Adrenal gland (tissue), 12 donors: Measurements from ENCODE around the gene CCDC33. TPM values are rescaled to one million over a fixed set of nuclear protein-coding genes. Genes with fewer than 3 reads are reported as not detected.

Experiments used
- DNase-seq, 7 donors: peaks; one replicate each; pipeline ENCODE4 v3.0.0-alpha.2; 2019 to 2020
- H3K27ac ChIP-seq, 5 donors: fragments of 200-600 bp; sonication (generic) in 4 of 5; 1 replicate in 3 of 5; 2 replicates in 2 of 5; pipeline versions ENCODE4 v1.5.1 to v1.8.0; 2016 to 2020; ENCODE audit warnings: mild to moderate bottlenecking in 1 of 5
- H3K27me3 ChIP-seq: fragments of 200-600 bp; 2 replicates; pipeline ENCODE4 v1.8.0; 2021
- H3K36me3 ChIP-seq, 2 donors: fragments of 200-600 bp; replicated peaks in 1 of 2; 1 replicate in 1 of 2; 2 replicates in 1 of 2; pipeline versions ENCODE4 v1.5.1 to v1.8.0; 2018 to 2022
- H3K4me1 ChIP-seq, 2 donors: fragments of 200-600 bp; replicated peaks in 1 of 2; 1 replicate in 1 of 2; 2 replicates in 1 of 2; pipeline versions ENCODE4 v1.5.1 to v1.8.0; 2018 to 2021
- H3K4me3 ChIP-seq, 4 donors: fragments of 200-600 bp; sonication (generic) in 3 of 4; one replicate each; pipeline ENCODE4 v1.5.1; 2016 to 2018
- H3K9me3 ChIP-seq, 3 donors: fragments of 200-600 bp; sonication (generic) in 1 of 3; replicated peaks in 1 of 3; 1 replicate in 2 of 3; 2 replicates in 1 of 3; pipeline versions ENCODE4 v1.5.1 to v1.8.0; 2016 to 2021
- POLR2A ChIP-seq, 2 donors: fragments of 450-650 bp; IDR thresholded peaks; one replicate each; pipeline ENCODE4 v1.6.1; 2017; ENCODE audit warnings: antibody characterized with exemption in 2 of 2, mild to moderate bottlenecking in 2 of 2, moderate library complexity in 1 of 2
- WGBS, 4 donors: extraction: QIAGEN DNeasy Blood & Tissue Kit in 2 of 4; methylation state at CpG; one replicate each; pipeline versions ENCODE4 v1.1.5 to v1.1.7; 2013 to 2017; 5-methylcytosine and 5-hydroxymethylcytosine counted together
- intact Hi-C, 2 donors: fragments of 100-400 bp; cut with DNase I; formaldehyde crosslinking; loops; one replicate each; pipeline versions ENCODE4 v1.14.1 to v1.15.0; 2022 to 2023
- polyA plus RNA-seq, 3 donors: library from polyadenylated mRNA; stranded (reverse); fragments of 200-250 nt in 2 of 3; fragments of 350-450 nt in 1 of 3; fragmentation: Illumina TruSeq in 1 of 3; extraction: RNeasy Lipid Tissue Mini Kit (QIAGEN cat#74804) in 1 of 3; gene quantifications; one replicate each; pipeline ENCODE4 v1.2.3, GENCODE V29; 2013 to 2014
- total RNA-seq, 9 donors: library from RNA; depleted of rRNA in 4 of 9; stranded (reverse); fragments of >200 nt in 4 of 9; fragments of 120-200 nt in 1 of 9; fragmentation: NEBNext Ultra II Directional in 1 of 9; extraction: Animal tissue kit (Norgen Biotek cat#: 25700) in 1 of 9; gene quantifications; one replicate each; pipeline versions ENCODE4 v1.1.0 to v1.2.4, GENCODE V29; 2013 to 2023
- TF ChIP-seq, protein P1 (sequence below), 6 experiments: fragments of 450-650 bp in 4 of 6; fragments of 200-600 bp in 2 of 6; sonication (generic) in 1 of 6; IDR thresholded peaks; 1 replicate in 5 of 6; 2 replicates in 1 of 6; pipeline versions ENCODE4 v1.5.1 to v1.8.0; 2016 to 2021; ENCODE audit warnings: antibody characterized with exemption in 6 of 6, mild to moderate bottlenecking in 2 of 6, moderate library complexity in 1 of 6
- donor health status: healthy with polysubstance abuse.
- donor health status: Bipolar disorder and iron deficiency.
- donor health status: DM: yes; HTN: yes; CAD: no.
- donor health status: DM: no; HTN: no; CAD: no.
- donor health status: DM: no; HTN: no; CAD: no.
- donor health status: DM: yes; HTN: yes; CAD: no.

The CCDC33 gene
- total and polyA plus RNA-seq, 12 donors: 0.11 to 1.1 (median 0.30) TPM; not detected in 3

DNA sequence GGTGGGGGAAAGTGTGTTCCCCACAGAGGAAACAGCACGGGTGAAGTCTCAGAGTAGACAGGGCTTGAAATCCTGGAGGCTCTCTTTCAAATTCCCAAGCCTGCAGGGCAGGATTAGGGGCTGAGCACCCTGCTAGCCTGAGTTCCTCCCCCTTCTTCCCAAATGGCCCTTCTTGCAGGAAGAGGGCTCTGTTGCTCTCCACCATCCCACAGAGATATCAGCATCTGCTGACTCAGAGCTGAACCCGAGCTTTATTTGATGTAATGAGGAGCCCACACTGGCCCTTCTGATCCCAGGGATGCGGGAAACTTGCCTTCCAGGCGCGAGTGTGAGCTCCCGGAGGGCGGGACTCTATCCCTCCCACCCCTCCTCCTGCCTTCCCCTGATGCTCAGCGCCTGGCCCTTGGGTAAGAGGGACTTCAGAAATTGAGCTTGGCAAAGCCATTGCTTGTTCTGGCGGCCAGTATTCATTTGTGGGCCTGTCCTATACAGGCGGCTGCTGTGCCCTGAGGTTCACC is 32.2 kb upstream of the CCDC33 start:
- Histone ChIP-seq H3K9me3 (no peaks in the 10 kb centered on the region), H3K4me1 (peaks cover 8 to 10% of the 10 kb centered on the region in 2 donors), H3K4me3 (no peak overlapping the region), H3K27me3 (no peaks in the 10 kb centered on the region), H3K36me3 (no peaks in the 10 kb centered on the region), H3K27ac (peak overlapping the region in 1 of 5 donors; percentile 22)
- intact Hi-C loops: no loop called here
- peak in 5 of 7 donors; percentile 24 to 60 (median 33) for DNase-seq
- no peak for TF ChIP-seq POLR2A (IDR thresholded peaks at IDR 0.05)
- TF ChIP-seq, protein P1, sequence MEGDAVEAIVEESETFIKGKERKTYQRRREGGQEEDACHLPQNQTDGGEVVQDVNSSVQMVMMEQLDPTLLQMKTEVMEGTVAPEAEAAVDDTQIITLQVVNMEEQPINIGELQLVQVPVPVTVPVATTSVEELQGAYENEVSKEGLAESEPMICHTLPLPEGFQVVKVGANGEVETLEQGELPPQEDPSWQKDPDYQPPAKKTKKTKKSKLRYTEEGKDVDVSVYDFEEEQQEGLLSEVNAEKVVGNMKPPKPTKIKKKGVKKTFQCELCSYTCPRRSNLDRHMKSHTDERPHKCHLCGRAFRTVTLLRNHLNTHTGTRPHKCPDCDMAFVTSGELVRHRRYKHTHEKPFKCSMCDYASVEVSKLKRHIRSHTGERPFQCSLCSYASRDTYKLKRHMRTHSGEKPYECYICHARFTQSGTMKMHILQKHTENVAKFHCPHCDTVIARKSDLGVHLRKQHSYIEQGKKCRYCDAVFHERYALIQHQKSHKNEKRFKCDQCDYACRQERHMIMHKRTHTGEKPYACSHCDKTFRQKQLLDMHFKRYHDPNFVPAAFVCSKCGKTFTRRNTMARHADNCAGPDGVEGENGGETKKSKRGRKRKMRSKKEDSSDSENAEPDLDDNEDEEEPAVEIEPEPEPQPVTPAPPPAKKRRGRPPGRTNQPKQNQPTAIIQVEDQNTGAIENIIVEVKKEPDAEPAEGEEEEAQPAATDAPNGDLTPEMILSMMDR (IDR thresholded peaks at IDR 0.05): no peak
- WGBS, 4 donors: 67 to 80% (median 71%) methylated on average over 8 to 10 of the region's 10 CpGs

- H3K27me3 ChIP-seq: no peaks in the 10 kb centered on the region
- TF ChIP-seq, protein P1 (IDR thresholded peaks at IDR 0.05): no peak
- no peak for TF ChIP-seq POLR2A (IDR thresholded peaks at IDR 0.05)
- no peak for DNase-seq
- H3K9me3 ChIP-seq: no peaks in the 10 kb centered on the region
- WGBS, 4 donors: 81 to 90% (median 82%) methylated on average over 3 to 4 of the region's 4 CpGs
- H3K36me3 ChIP-seq: no peaks in the 10 kb centered on the region
- intact Hi-C loops: no loop called here
- no peak overlapping the region for H3K27ac ChIP-seq
- H3K4me3 ChIP-seq: no peak overlapping the region
- peaks cover 3 to 8% of the 10 kb centered on the region in 2 donors for H3K4me1 ChIP-seq
Observed at GRCh38 chr15:74205582-74205947, 30.6 kb upstream of the CCDC33 start.

DNA sequence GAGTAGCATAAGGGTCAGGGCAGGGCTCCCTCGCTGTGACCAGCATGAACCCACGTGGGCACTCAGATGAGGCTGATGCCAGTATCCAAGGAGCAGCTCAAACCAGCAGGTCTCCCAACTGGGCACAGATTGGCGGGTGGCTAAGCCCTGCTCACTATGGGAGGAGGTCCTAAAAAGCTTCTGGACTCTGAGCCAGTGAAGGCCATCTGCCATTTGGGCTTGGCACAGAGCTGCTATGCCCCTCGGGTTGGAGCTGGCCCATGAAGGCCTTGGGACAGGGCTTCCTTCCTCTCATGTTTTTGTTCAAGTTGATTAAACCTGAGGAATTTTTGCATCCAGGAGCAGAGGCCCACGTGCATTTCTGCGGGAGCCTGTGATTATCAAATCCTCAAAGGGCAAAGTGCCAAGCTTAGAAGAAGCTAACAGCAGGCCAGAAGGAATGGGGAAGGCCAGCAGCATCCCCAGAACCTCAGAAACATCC is 29.3 kb upstream of the CCDC33 start:
- intact Hi-C loops: no loop called here
- DNase-seq: no peak
- Histone ChIP-seq H3K9me3 (no peaks in the 10 kb centered on the region), H3K36me3 (no peaks in the 10 kb centered on the region), H3K4me3 (no peak overlapping the region), H3K4me1 (no peaks in the 10 kb centered on the region), H3K27me3 (no peaks in the 10 kb centered on the region), H3K27ac (no peak overlapping the region)
- no peak for TF ChIP-seq POLR2A (IDR thresholded peaks at IDR 0.05)
- TF ChIP-seq, protein P1 (IDR thresholded peaks at IDR 0.05): no peak
- 59 to 77% (median 71%) methylated on average over 6 of the region's 6 CpGs for WGBS, 4 donors

DNA sequence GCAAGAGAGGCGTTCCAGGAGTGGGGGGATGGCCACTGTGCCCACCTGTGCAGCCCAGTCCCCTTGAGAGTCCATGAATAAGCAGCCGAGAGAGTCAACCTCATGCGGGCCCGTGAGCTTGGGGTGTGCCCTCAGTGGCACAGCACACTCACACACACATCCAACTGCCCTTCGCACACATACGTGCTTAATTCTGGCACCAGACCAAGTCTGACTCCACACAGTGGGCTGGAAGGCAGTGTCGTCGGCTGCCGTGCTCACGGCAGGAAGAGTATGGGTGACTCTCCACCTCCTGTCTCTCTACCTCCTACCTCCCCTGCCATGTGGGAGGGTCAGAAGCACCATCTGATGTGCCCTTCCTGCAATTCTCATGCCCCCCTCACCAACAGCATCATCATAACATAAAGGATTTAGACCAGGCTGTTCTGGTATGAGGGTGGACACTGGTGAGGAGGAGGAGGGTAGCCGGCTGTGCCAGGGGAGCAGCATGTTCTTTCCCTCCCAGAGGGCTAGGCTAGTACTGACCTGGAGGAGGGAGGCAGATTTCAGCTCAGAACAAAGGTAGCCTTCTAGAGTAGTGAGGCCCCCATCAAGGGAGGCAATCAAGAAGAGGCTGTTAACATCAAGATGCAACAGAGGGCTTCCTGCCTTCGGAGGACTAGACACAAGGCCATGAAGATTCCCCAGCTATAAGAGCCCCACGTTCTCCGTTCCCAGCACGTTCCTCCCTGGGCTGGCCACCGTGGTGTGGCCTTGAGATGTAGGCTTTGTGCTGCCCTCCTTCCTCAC is 28.3 kb upstream of the CCDC33 start:
- intact Hi-C loops: no loop called here

More for the DNA sequence above, 28.3 kb upstream of the CCDC33 start:
- DNase-seq: no peak
- Histone ChIP-seq H3K27ac (no peak overlapping the region), H3K36me3 (no peaks in the 10 kb centered on the region), H3K9me3 (no peaks in the 10 kb centered on the region), H3K27me3 (no peaks in the 10 kb centered on the region), H3K4me1 (no peaks in the 10 kb centered on the region), H3K4me3 (no peak overlapping the region)
- TF ChIP-seq, protein P1 (IDR thresholded peaks at IDR 0.05): no peak
- TF ChIP-seq POLR2A (IDR thresholded peaks at IDR 0.05): no peak
- 75 to 86% (median 80%) methylated on average over 13 to 16 of the region's 16 CpGs for WGBS, 4 donors
